NCI-H2227 (cell line): ENCODE results near the gene HARS2.
"Not testable (repeated sequence)": the region's sequence is repeated elsewhere in the genome, so short reads cannot be mapped to it uniquely, and the experiment has no call there.

Source experiments
- DNase-seq: peaks from one replicate; lab custom pipeline; 2025; ENCODE audit not compliant: unreplicated experiment; lab: John Stamatoyannopoulos, UW

HARS2 gene

GRCh38 chr5:140700177-140701144, 9.2 kb downstream of the HARS2 start, which contains the start of gene ZMAT2:
Gene ZMAT2, plus strand, starts transcription at chr5:140700447. Its CDS starts 14 bp downstream, at chr5:140700461.
- peak; percentile 95 for DNase-seq

DNA sequence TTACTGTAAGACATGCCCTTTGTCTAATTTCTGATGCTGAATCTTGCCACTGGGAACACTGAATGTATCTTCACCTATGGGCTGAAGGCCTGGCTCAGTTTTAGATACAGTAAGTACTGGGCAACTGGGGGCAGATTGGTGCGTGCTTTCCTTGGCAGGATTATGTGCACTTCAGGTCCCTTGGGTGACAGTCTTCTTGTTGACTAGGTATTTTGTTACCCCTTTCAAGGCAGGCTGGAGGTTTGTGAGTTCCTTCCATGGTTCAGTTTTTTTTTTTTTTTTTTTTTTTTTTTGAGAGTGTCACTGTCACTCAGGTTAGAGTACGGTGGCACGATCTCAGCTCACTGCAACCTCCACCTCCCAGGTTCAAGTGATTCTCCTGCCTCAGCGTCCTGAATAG, 16.6 kb downstream of the HARS2 start:
- no peak for DNase-seq

DNA sequence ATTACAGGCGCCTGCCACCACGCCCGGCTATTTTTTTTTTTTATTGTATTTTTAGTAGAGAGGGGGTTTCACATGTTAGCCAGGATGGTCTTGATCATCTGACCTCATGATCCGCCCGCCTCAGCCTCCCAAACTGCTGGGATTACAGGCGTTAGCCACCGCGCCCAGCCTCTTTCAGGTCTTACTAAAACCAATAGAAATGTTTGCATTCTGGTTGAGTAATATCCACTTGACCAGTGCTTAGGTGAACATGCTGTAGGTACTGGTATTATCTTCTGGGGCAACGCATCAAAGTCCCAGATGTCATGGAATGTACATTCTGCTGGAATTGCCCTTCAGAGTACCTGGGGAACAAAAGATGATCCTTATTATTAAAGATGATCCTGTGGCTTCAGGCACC, 17.5 kb downstream of the HARS2 start:
- not testable (repeated sequence) for DNase-seq

DNA sequence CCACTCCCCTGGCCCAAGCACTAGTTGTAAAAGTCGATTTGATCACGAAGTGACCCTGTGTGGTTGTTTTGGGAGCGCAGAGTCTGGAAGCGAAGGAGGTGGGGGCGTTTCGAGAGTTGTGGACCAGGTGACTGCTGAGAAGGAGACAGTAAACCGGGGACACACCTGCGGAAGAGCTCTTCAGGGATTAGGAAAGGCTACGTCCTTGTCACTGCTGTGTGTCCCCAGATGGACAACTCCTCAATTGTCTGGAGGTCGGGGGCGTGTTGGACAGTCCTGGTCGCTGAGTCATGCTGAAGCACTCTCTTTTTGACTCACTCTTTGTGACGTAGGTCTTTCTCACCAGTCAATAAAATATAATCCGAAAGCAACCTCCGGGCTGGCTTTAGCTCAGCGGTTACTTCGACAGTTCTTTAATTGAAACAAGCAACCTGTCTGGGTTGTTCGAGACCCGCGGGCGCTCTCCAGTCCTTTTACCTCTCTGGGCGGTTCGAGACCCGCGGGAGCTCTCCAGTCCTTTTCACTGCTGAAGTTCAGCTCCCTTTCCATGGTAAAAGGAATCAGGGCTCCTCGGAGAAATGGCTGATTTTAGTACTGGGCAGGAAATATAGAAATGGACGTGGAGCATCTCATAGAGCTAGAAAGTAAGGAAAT, 19.8 kb downstream of the HARS2 start:
- DNase-seq = peak; percentile 94

DNA sequence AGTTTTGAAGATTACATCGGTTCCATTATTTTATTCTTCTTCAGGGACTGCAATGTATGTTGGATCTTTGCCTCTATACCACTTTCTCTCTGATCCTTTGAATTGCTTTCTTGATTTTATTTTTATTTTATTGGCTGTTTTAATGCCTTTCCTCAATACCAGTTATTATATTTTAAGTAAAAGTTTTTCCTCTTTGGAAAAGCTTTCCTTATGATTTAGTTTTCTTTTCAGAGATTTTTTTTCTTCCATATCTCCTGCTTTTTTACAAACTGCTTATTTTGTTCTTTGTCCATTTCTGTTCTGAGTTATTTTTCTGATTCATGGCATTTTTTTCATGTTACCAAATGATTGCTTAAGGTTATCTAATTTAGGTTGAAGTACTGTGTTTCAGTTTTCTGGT, 20.5 kb downstream of the HARS2 start:
- DNase-seq = no peak

- DNase-seq = no peak
Measured at GRCh38 chr5:140713562-140714094, 22.4 kb downstream of the HARS2 start.

- not testable (repeated sequence) for DNase-seq
Measured at GRCh38 chr5:140716238-140716637, 25.0 kb downstream of the HARS2 start.

GRCh38 chr5:140718266-140718592, 27.0 kb downstream of the HARS2 start:
- no peak for DNase-seq

GRCh38 chr5:140720738-140721137, 29.5 kb downstream of the HARS2 start:
- DNase-seq = not testable (repeated sequence)

- not testable (repeated sequence) for DNase-seq
Measured at GRCh38 chr5:140721395-140721794, 30.1 kb downstream of the HARS2 start.

GRCh38 chr5:140725799-140726471, 34.7 kb downstream of the HARS2 start:
- peak; percentile 93 for DNase-seq

GRCh38 chr5:140733098-140733497, 41.8 kb downstream of the HARS2 start:
- DNase-seq = no peak

GRCh38 chr5:140734354-140734753, 43.1 kb downstream of the HARS2 start:
- DNase-seq = no peak

GRCh38 chr5:140737486-140737885, 46.2 kb downstream of the HARS2 start:
- DNase-seq = no peak

DNA sequence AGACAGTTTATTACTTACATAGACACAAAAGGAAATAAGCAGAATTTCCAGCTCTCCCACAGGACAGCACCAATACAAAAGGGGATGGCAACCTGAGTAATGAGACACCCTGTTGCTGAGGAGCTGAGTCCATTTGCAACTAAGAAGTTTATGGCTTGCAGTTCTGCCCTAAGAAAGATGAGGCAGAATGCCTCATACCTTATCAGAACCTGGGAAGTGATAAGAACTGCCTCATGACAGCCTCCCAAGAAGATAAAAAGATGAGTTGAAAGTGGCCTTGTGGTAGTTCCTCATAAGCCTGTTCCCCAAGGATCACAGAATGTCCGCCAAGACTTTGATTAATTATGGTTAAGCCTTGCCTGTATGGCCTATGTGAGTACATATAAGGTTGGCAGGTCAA, 50.7 kb downstream of the HARS2 start:
- no peak for DNase-seq
